Bronchus fibroblast of lung (primary cell): ENCODE data around the gene SH2D2A. TPM values are rescaled to one million over a fixed set of nuclear protein-coding genes. Genes with fewer than 3 reads are reported as not detected.

ENCODE experiments used
- total RNA-seq: library from RNA; depleted of rRNA; stranded (reverse); fragments of >200 nt; gene quantifications from 2 replicates; pipeline ENCODE4 v1.2.3, GENCODE V29; 2015

The SH2D2A gene
- total RNA-seq: 0.34 and 0.59 TPM in 2 replicates

DNA sequence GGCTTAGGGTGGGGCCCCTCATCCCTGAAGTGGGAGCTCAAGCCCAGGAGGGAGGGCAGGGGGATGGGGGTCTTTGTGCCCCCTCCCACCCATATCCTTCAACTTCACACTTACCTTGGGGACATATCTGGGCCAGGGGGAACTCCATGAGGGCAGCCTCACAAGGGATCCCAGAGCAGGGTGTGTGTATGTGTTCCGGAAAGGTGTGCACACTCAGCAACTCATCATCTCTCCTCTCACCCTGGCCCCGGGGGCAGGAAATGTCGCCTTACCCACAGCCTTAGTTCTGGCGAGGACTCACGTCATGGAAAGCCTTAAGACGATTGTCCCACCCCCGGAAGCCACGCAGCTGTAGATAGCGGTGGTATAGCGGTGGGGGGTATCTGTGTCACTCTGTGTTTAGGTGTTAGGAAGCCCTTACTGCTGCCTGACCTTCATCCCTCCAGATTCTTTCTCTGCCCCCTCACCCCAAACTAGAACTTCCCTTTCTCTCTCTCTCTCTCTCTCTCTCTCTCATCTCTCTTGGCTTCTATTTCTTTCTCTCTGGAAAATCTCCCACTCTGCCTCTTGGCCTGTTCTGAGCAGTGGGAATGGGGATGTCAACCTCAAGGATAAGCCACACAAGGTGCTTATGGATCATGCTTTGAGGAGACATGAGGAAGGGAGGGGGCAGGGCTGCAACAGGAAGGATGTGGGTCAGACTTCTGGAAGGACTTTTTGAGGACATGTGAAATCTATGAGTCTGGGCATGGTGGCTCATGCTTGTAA is at the start of gene SH2D2A:
SH2D2A (minus strand) TSS at position 288 of the 768 bp plus-strand sequence; CDS start at position 148, 140 bp downstream.

GRCh38 chr1:156860628-156861423 is 44.2 kb upstream of the SH2D2A start, which contains the start of gene NTRK1:
TSS of gene NTRK1 (plus strand) at chr1:156860865. CDS start at chr1:156860935, 70 bp downstream.

GRCh38 chr1:156858959-156859522 is 42.4 kb upstream of the SH2D2A start, which contains the start of gene INSRR:
TSS of gene INSRR (minus strand) at chr1:156859117. CDS start at chr1:156858621, 496 bp downstream.

DNA sequence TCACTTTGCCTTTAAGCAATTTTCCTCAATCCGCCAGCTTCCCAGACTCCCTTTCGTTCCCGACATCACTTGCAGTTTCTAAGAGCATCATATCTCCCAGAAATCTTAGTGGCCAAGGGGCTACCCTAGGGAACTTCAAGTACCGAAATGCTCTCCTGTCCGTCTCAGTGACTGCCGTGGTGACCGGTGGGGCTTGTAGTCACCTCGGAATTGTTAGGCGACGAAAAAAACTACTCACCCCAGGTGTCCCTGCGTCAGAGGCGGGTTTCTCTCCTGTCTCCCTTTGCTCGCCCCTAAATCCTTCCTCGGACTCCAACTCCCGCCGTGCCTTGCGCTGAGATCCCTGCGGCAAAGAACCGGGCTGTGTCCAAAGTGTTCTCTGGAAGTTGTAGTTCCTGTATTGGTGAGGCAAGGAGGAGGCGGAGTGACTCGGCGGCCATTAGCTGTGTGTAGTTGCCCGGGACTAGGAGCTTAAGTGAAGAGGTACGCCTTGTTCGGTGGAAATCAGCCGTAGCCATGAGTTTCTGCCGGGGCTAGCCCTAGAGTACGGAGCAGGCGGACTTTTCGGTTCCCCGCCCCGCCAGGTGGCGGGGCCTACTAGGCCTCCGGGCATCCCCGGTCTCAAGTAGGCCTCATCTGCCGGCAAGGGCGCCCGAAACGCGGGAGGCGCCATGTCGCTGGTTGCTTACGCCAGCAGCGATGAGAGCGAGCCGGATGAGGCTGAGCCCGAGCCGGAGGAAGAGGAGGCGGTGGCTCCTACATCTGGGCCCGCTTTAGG is 49.4 kb downstream of the SH2D2A start, which contains the start of gene PRCC:
PRCC (plus strand) TSS at position 435 of the 778 bp plus-strand sequence; CDS start at position 672, 237 bp downstream.

Other genes with a start within 250 kb of the SH2D2A start
- 48.9 and 50.9 TPM in 2 replicates for gene IQGAP3, start 244.3 kb downstream of the SH2D2A start, total RNA-seq
- not detected in 2 replicates for gene TTC24, start 237.1 kb downstream of the SH2D2A start, total RNA-seq
- 110 and 113 TPM in 2 replicates for gene NAXE, start 225.1 kb downstream of the SH2D2A start, total RNA-seq
- gene GPATCH4, start 215.4 kb downstream of the SH2D2A start, total RNA-seq: 15.8 and 16.9 TPM in 2 replicates
- not detected in 2 replicates for gene HAPLN2, start 197.4 kb downstream of the SH2D2A start, total RNA-seq
- gene BCAN, start 174.7 kb downstream of the SH2D2A start, total RNA-seq: not detected in 2 replicates
- 30.5 and 35.0 TPM in 2 replicates for gene NES, start 139.4 kb downstream of the SH2D2A start, total RNA-seq
- gene CRABP2, start 111.3 kb downstream of the SH2D2A start, total RNA-seq: 32.1 and 50.8 TPM in 2 replicates
- gene METTL25B, start 88.4 kb downstream of the SH2D2A start, total RNA-seq: 11.0 and 11.6 TPM in 2 replicates
- gene ISG20L2, start 88.1 kb downstream of the SH2D2A start, total RNA-seq: 22.4 and 24.9 TPM in 2 replicates
- gene MRPL24, start 75.8 kb downstream of the SH2D2A start, total RNA-seq: 96.9 and 106 TPM in 2 replicates
- gene HDGF, start 65.2 kb downstream of the SH2D2A start, total RNA-seq: 193 and 222 TPM in 2 replicates
- gene PRCC, start 49.3 kb downstream of the SH2D2A start, total RNA-seq: 41.6 and 43.2 TPM in 2 replicates
- not detected in 2 replicates for gene INSRR, start 42.3 kb upstream of the SH2D2A start, total RNA-seq
- gene NTRK1, start 44.0 kb upstream of the SH2D2A start, total RNA-seq: not detected in 2 replicates
- gene PEAR1, start 76.9 kb upstream of the SH2D2A start, total RNA-seq: 21.1 and 24.0 TPM in 2 replicates
- gene LRRC71, start 103.8 kb upstream of the SH2D2A start, total RNA-seq: 0.15 and 1.3 TPM in 2 replicates
- 12.6 and 14.6 TPM in 2 replicates for gene ARHGEF11, start 228.9 kb upstream of the SH2D2A start, total RNA-seq